ENCODE results near the gene ADCY3.

DNA sequence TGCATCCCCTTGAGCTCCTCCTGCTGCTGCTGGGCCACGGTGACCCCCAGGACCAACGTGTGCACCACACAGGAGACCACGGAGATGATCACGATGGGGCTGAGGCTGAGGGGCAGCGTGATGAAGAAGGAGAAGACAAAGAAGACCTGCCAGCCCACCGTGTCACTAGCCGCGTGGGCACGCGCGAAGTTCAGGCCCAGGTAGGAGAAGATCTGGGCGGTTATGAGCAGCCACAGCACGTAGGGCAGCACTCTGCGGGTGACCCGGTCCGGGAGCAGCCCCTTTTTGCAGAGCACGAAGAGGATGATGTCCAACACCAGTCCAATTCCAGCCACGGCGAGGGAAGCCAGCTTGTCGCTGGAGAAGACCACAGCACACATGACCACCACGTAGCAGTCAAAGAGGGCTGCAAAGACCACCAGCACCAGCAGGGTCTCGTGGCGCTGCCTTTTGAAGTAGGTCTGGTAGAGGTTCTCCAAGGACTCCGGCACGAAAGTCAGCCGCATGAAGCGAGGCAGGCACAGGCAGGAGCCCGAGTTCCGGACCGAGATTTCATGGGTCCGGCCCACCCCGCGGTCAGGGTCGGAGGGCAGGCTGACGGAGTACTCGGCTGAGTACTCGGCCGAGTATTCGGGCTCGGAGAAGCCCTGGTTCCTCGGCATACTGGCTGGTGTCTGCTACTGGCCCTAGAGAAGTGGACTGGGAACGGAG lies 1.6 kb downstream of the ADCY3 start:
- TF ChIP-seq, protein P1, sequence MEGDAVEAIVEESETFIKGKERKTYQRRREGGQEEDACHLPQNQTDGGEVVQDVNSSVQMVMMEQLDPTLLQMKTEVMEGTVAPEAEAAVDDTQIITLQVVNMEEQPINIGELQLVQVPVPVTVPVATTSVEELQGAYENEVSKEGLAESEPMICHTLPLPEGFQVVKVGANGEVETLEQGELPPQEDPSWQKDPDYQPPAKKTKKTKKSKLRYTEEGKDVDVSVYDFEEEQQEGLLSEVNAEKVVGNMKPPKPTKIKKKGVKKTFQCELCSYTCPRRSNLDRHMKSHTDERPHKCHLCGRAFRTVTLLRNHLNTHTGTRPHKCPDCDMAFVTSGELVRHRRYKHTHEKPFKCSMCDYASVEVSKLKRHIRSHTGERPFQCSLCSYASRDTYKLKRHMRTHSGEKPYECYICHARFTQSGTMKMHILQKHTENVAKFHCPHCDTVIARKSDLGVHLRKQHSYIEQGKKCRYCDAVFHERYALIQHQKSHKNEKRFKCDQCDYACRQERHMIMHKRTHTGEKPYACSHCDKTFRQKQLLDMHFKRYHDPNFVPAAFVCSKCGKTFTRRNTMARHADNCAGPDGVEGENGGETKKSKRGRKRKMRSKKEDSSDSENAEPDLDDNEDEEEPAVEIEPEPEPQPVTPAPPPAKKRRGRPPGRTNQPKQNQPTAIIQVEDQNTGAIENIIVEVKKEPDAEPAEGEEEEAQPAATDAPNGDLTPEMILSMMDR (conservative IDR thresholded peaks at IDR 0.05) = no peak
- TF ChIP-seq ZFX (IDR thresholded peaks at IDR 0.05) = no peak

Measured in C4-2B (cell line).